WERI-Rb-1 (cell line): Measurements from ENCODE around the gene CDKAL1.

ENCODE experiments used
- DNase-seq: peaks from one replicate; pipeline ENCODE4 v3.0.0-alpha.2; 2020
- H3K27ac ChIP-seq: fragments of 250-450 bp; sonication (Bioruptor Pico); 2 replicates; pipeline ENCODE4 v1.5.1; 2020; ENCODE audit warnings: mild to moderate bottlenecking, moderate library complexity
- H3K27me3 ChIP-seq: fragments of 250-450 bp; sonication (Bioruptor Pico); 2 replicates; pipeline ENCODE4 v1.5.1; 2021; ENCODE audit warnings: mild to moderate bottlenecking, low read depth, moderate library complexity; ENCODE audit not compliant: insufficient read depth, severe bottlenecking
- H3K36me3 ChIP-seq: fragments of 250-450 bp; sonication (Bioruptor Pico); 2 replicates; pipeline ENCODE4 v1.5.1; 2020; ENCODE audit warnings: mild to moderate bottlenecking, moderate library complexity
- H3K4me3 ChIP-seq: 2 replicates; pipeline ENCODE4 v1.5.1; 2011; ENCODE audit warnings: low read depth, mild to moderate bottlenecking, control low read depth, low read length
- H3K9me3 ChIP-seq: fragments of 250-450 bp; sonication (Bioruptor Pico); 2 replicates; pipeline ENCODE4 v1.5.1; 2021; ENCODE audit warnings: mild to moderate bottlenecking, moderate library complexity; ENCODE audit not compliant: severe bottlenecking
- CTCF ChIP-seq: IDR thresholded peaks from 2 replicates; pipeline ENCODE4 v1.5.1; 2011; ENCODE audit warnings: low read depth, mild to moderate bottlenecking, control low read depth, inconsistent platforms, low read length

CDKAL1 gene

GRCh38 chr6:21067521-21067920, 533.3 kb downstream of the CDKAL1 start:
- no peaks in the 10 kb centered on the region for H3K9me3 ChIP-seq
- DNase-seq = no peak
- H3K36me3 ChIP-seq = peaks cover 8% of the 10 kb centered on the region
- H3K27ac ChIP-seq = no peak overlapping the region
- H3K27me3 ChIP-seq = no peaks in the 10 kb centered on the region
- TF ChIP-seq CTCF = no peak
- H3K4me3 ChIP-seq = no peak overlapping the region

GRCh38 chr6:21070620-21071019, 536.4 kb downstream of the CDKAL1 start:
- DNase-seq = no peak
- H3K27ac ChIP-seq = no peak overlapping the region
- peaks cover 10% of the 10 kb centered on the region for H3K9me3 ChIP-seq
- no peak for TF ChIP-seq CTCF
- H3K36me3 ChIP-seq = peaks cover 12% of the 10 kb centered on the region
- no peak overlapping the region for H3K4me3 ChIP-seq
- no peaks in the 10 kb centered on the region for H3K27me3 ChIP-seq

DNA sequence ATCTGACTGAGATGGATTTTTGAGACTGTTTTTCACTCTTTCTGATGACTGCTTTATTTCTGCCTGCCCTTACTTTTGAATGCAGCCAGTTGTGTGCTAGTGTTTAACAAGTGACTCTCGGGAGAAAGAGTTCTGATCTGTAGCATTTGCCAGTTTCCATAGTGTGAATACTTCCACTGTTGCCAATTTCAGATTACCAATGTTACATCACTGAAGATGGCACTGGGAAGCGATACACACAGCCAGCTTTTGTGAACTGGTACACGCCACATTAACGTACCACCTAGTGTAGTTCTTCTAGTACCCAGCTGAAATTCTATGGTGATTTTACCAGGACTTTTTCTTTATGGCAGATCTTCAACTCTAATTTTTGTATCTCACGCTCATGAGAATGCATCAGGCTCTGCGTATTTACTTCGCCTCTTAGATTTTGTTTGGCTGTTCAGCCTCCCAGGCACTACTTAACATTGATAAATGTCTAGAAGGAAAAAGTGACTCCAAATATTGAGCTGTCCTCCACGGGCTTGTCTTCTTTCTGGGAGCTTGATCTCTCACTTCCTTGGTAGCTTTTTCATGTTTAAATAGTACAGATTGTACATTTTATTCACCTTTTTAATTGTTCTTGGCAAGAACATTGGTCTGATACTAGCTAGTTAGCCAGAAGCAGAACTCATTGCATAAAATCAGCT, 537.7 kb downstream of the CDKAL1 start:
- peaks cover 10% of the 10 kb centered on the region for H3K9me3 ChIP-seq
- H3K36me3 ChIP-seq = peaks cover 8% of the 10 kb centered on the region
- no peak for TF ChIP-seq CTCF
- no peak overlapping the region for H3K4me3 ChIP-seq
- no peaks in the 10 kb centered on the region for H3K27me3 ChIP-seq
- H3K27ac ChIP-seq = no peak overlapping the region
- DNase-seq = no peak

DNA sequence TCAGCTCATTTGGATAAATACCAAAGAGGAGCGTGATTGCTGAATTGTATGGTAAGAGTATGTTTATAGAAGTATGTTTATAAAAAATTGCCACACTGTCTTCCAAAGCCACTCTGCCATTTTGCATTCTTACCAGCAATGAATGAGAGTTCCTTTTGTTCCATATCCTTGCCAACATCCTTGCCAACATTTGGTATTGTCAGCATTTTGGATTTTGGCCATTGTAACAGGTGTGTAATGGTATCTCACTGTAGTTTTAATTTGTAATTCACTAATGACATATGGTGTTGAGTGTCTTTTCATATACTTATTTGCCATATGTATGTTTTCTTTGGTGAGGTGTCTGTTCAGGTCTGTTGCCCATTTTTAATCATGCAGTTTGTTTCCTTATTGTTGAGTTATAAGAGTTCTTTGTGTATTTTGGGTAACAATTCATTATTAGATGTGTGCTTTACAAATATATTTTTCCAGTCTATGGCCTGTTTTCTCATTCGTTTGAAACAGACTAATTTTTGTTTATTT, 539.1 kb downstream of the CDKAL1 start:
- DNase-seq = no peak
- H3K36me3 ChIP-seq = peaks cover 4% of the 10 kb centered on the region; the same call in 1 of the 2 replicates
- H3K27ac ChIP-seq = no peak overlapping the region
- H3K9me3 ChIP-seq = peaks cover 10% of the 10 kb centered on the region
- H3K4me3 ChIP-seq = no peak overlapping the region
- no peak for TF ChIP-seq CTCF
- H3K27me3 ChIP-seq = no peaks in the 10 kb centered on the region

GRCh38 chr6:21074484-21074883, 540.2 kb downstream of the CDKAL1 start:
- no peak for TF ChIP-seq CTCF
- Histone ChIP-seq H3K9me3 (peaks cover 10% of the 10 kb centered on the region), H3K36me3 (peaks cover 4% of the 10 kb centered on the region; the same call in 1 of the 2 replicates)

More at GRCh38 chr6:21074484-21074883, 540.2 kb downstream of the CDKAL1 start:
- H3K27ac ChIP-seq = no peak overlapping the region
- no peaks in the 10 kb centered on the region for H3K27me3 ChIP-seq
- no peak overlapping the region for H3K4me3 ChIP-seq
- DNase-seq = no peak
